Airway epithelial cell (primary cell): Measurements from ENCODE around the gene ZNF8. TPM values are rescaled to one million over a fixed set of nuclear protein-coding genes. Genes with fewer than 3 reads are reported as not detected.

ENCODE experiments used
- total RNA-seq: library from RNA; depleted of rRNA; stranded (reverse); fragments of >200 nt; gene quantifications from 2 replicates; pipeline ENCODE4 v1.2.3, GENCODE V29; 2015

Gene ZNF8
- total RNA-seq: 3.3 and 5.2 TPM in 2 replicates

DNA sequence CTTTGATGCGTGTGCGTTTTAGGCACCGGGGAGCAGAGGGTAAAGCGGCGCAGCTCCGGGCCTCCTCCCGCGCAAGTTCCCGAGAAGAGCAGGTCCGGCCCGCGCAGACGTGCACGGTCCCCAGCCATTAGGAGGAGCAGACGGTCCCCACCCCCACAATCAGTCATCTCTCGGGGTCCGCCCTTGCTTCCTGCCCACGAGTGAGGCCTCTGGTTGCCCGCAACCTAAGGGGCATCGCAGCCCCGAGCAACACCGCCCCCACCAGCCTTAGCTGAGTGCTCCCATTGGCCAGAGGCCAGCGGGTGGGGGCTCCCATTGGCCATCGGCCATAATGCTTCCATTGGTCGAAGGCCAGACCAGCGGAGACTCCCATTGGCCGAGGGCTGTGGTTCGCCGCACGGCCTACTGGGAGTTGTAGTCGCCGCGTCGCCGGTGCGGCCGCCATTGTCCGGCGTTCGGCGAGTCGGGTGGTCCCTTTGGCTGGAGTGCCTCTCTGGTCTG is at the start of gene ZNF8:
Gene ZNF8, plus strand, starts transcription at position 415 of the 501 bp plus-strand sequence. CDS start 127 bp downstream, outside the sequence.

GRCh38 chr19:58305065-58305931 is 26.5 kb downstream of the ZNF8 start, which contains the start of gene ERVK3-1:
Gene ERVK3-1 (plus strand): TSS chr19:58305377. CDS start chr19:58312169, 6,792 bp downstream.

DNA sequence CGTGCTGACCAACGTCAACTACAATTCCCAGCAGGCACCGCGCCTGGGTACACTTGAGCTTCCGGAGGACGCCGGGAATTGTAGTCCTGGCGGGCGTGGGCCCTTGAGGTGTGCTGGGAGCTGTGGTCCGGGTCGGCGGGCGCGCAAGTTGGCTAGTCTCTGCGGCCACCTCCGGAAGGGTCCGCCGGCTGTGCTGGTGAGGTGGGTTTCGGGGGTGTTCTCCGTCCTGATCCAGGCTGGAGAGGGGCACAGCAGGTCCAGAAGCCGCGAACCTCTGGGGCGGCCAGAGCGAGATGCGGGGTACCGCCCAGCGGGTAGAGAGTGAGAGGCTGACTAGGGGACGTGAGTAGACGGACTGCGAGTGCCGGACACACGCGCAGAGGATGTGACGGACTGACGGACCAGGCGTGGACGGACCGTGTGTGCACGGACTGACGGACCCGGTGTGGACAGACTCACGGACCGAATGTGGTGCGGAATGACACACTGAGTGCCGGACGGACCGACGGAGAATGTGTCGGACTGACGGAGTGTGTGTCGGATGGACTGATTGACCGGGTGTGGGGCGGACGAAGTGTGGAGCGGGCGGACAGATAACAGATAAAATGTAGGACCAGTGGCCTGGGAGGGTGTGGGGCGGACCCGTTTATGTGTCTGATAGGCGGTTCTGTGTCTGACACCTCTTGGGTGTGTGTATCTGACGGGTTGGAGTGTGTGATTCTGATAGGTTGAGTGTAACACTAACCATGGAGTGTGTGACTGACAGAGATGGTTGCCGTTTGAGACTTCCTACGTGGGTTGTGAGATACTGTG is 48.4 kb downstream of the ZNF8 start, which contains the start of gene ZSCAN22:
Gene ZSCAN22, plus strand, starts transcription at position 81 of the 813 bp plus-strand sequence. CDS start 7,809 bp downstream, outside the sequence.

Other genes starting within 250 kb of the ZNF8 start
- not detected in 2 replicates for gene ZSCAN1, start 244.9 kb upstream of the ZNF8 start, total RNA-seq
- 0.92 and 1.0 TPM in 2 replicates for gene ZNF135, start 219.7 kb upstream of the ZNF8 start, total RNA-seq
- 28.3 and 35.5 TPM in 2 replicates for gene ZSCAN18, start 180.7 kb upstream of the ZNF8 start, total RNA-seq
- 5.2 and 5.3 TPM in 2 replicates for gene ZNF329, start 128.2 kb upstream of the ZNF8 start, total RNA-seq
- 16.3 and 23.1 TPM in 2 replicates for gene ZNF274, start 95.9 kb upstream of the ZNF8 start, total RNA-seq
- 40.3 and 54.7 TPM in 2 replicates for gene ZNF544, start 50.0 kb upstream of the ZNF8 start, total RNA-seq
- gene ERVK3-1, start 26.4 kb downstream of the ZNF8 start, total RNA-seq: 17.9 and 30.4 TPM in 2 replicates
- gene ZSCAN22, start 48.0 kb downstream of the ZNF8 start, total RNA-seq: 1.9 and 2.3 TPM in 2 replicates
- gene A1BG, start 74.5 kb downstream of the ZNF8 start, total RNA-seq: 10.2 and 28.2 TPM in 2 replicates
- gene ZNF497, start 83.8 kb downstream of the ZNF8 start, total RNA-seq: 0.65 and 0.78 TPM in 2 replicates
- gene ZNF837, start 102.1 kb downstream of the ZNF8 start, total RNA-seq: 2.9 and 3.1 TPM in 2 replicates
- 2,475 and 2,576 TPM in 2 replicates for gene RPS5, start 108.3 kb downstream of the ZNF8 start, total RNA-seq
- 3.8 and 4.2 TPM in 2 replicates for gene RNF225, start 116.7 kb downstream of the ZNF8 start, total RNA-seq
- 7.0 and 13.4 TPM in 2 replicates for gene ZNF584, start 129.7 kb downstream of the ZNF8 start, total RNA-seq
- gene ZNF132, start 161.2 kb downstream of the ZNF8 start, total RNA-seq: 2.8 and 3.3 TPM in 2 replicates
- 5.4 and 9.4 TPM in 2 replicates for gene ZNF324B, start 172.7 kb downstream of the ZNF8 start, total RNA-seq
- 15.4 and 16.2 TPM in 2 replicates for gene ZNF324, start 188.1 kb downstream of the ZNF8 start, total RNA-seq
- 9.1 and 12.2 TPM in 2 replicates for gene ZNF446, start 197.4 kb downstream of the ZNF8 start, total RNA-seq
- 22.4 and 26.7 TPM in 2 replicates for gene SLC27A5, start 233.0 kb downstream of the ZNF8 start, total RNA-seq
- 16.3 and 20.7 TPM in 2 replicates for gene ZBTB45, start 240.9 kb downstream of the ZNF8 start, total RNA-seq